Mucosa of descending colon (tissue), 3 donors: ENCODE results near the gene ANKMY1. TPM values are rescaled to one million over a fixed set of nuclear protein-coding genes. Genes with fewer than 3 reads are reported as not detected.

ENCODE experiments used
- ATAC-seq: fragments of 200-7000 bp; cut with Tn5 transposase; one replicate; pipeline ENCODE4 v1.9.1; 2020; ENCODE audit warnings: mild to moderate bottlenecking, moderate library complexity
- DNase-seq, 3 donors: peaks; one replicate each; pipeline ENCODE4 v3.0.0-alpha.2; 2020
- H3K36me3 ChIP-seq: fragments of 200-600 bp; one replicate; pipeline ENCODE4 v1.8.0; 2021; ENCODE audit warnings: low read depth, mild to moderate bottlenecking
- H3K4me1 ChIP-seq: fragments of 200-600 bp; one replicate; pipeline ENCODE4 v1.8.0; 2021; ENCODE audit warnings: low read depth, mild to moderate bottlenecking
- H3K4me3 ChIP-seq: fragments of 200-600 bp; one replicate; pipeline ENCODE4 v1.8.0; 2021; ENCODE audit warnings: mild to moderate bottlenecking
- H3K9me3 ChIP-seq: fragments of 200-600 bp; one replicate; pipeline ENCODE4 v1.8.0; 2021; ENCODE audit warnings: mild to moderate bottlenecking
- intact Hi-C, 2 donors: fragments of 100-400 bp; cut with DNase I in 1 of 2; cut with micrococcal nuclease in 1 of 2; formaldehyde crosslinking; loops; one replicate each; pipeline versions ENCODE4 v1.11.0 to v1.11.1; 2022; cut with DNase I, micrococcal nuclease
- total RNA-seq, 3 donors: library from RNA; stranded (reverse); fragmentation: NEBNext Ultra II Directional in 2 of 3; extraction: Animal tissue kit (Norgen Biotek cat#: 25700) in 2 of 3; gene quantifications; one replicate each; pipeline versions ENCODE4 v1.2.1 to v1.2.4, GENCODE V29; 2021 to 2023
- TF ChIP-seq, protein P1 (sequence below): fragments of 200-600 bp; IDR thresholded peaks from one replicate; pipeline ENCODE4 v1.8.0; 2022; ENCODE audit warnings: antibody characterized with exemption, mild to moderate bottlenecking
- donor health status: DM: no; HTN: no; CAD: no; lungs with moderate emphysema.
- donor health status: DM: no; HTN: no; CAD: no.
- donor health status: DM: no; HTN: yes; CAD: no.

Gene ANKMY1
- total RNA-seq, 3 donors from 2014 or later = 23.0 to 32.7 (median 23.5) TPM

DNA sequence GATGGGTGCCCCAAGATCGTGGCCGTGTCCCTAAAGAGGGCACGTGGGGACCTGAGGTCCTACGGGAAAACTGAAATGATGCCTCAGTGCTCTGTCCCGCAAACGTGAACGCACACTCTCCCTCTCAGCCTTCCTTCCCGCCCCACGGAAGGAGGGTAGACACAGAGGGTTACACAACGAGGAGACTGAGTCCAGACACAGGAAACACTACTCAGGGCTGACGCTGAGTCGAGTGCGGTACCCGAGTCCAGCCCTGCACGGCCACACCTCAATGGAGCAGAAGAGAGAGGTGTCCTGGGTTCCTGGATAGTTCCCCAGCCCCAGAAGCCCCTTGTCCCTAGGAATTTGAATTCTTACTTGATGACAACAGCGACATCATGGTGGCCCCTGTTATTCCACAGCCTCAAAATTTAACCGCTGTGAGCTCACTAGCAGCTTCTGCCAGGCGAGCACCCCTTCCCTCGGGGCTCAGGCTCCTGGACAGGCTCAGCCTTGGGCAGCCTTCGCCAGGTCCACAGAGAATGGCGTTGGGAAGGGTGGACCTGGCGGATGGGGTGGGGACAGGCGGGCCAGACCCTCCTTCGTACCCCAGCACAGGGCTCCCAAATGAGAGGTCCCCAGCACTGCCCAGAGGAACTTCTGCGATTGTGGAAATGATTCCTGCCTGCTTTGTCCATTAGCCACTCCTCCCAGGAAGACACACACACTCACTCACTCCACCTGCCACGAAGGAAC, 9.5 kb upstream of the ANKMY1 start:
- TF ChIP-seq, protein P1, sequence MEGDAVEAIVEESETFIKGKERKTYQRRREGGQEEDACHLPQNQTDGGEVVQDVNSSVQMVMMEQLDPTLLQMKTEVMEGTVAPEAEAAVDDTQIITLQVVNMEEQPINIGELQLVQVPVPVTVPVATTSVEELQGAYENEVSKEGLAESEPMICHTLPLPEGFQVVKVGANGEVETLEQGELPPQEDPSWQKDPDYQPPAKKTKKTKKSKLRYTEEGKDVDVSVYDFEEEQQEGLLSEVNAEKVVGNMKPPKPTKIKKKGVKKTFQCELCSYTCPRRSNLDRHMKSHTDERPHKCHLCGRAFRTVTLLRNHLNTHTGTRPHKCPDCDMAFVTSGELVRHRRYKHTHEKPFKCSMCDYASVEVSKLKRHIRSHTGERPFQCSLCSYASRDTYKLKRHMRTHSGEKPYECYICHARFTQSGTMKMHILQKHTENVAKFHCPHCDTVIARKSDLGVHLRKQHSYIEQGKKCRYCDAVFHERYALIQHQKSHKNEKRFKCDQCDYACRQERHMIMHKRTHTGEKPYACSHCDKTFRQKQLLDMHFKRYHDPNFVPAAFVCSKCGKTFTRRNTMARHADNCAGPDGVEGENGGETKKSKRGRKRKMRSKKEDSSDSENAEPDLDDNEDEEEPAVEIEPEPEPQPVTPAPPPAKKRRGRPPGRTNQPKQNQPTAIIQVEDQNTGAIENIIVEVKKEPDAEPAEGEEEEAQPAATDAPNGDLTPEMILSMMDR = no peak
- intact Hi-C loops = no loop called here
- no peak overlapping the region for H3K4me3 ChIP-seq
- H3K4me1 ChIP-seq = peaks cover 66% of the 10 kb centered on the region
- peaks cover under 1% of the 10 kb centered on the region for H3K36me3 ChIP-seq
- DNase-seq = peak; percentile 48 to 73 (median 62)
- H3K9me3 ChIP-seq = no peaks in the 10 kb centered on the region
- ATAC-seq = peak; percentile 22

GRCh38 chr2:240566203-240567136, 8.7 kb upstream of the ANKMY1 start:
- H3K4me1 ChIP-seq = peaks cover 71% of the 10 kb centered on the region
- peak; percentile 96 to 98 (median 97) for DNase-seq
- no peaks in the 10 kb centered on the region for H3K9me3 ChIP-seq
- H3K36me3 ChIP-seq = no peaks in the 10 kb centered on the region
- no peak overlapping the region for H3K4me3 ChIP-seq
- TF ChIP-seq, protein P1 = peak; percentile 96
- ATAC-seq = peak; percentile 76
- intact Hi-C loops = no loop called here

- no peak overlapping the region for H3K4me3 ChIP-seq
- no peaks in the 10 kb centered on the region for H3K36me3 ChIP-seq
- peak; percentile 54 for ATAC-seq
- H3K9me3 ChIP-seq = no peaks in the 10 kb centered on the region
- DNase-seq = peak; percentile 87 to 97 (median 89)
- peaks cover 72% of the 10 kb centered on the region for H3K4me1 ChIP-seq
- TF ChIP-seq, protein P1 = no peak
- intact Hi-C loops = no loop called here
Measured at GRCh38 chr2:240565333-240566202, 7.8 kb upstream of the ANKMY1 start.

DNA sequence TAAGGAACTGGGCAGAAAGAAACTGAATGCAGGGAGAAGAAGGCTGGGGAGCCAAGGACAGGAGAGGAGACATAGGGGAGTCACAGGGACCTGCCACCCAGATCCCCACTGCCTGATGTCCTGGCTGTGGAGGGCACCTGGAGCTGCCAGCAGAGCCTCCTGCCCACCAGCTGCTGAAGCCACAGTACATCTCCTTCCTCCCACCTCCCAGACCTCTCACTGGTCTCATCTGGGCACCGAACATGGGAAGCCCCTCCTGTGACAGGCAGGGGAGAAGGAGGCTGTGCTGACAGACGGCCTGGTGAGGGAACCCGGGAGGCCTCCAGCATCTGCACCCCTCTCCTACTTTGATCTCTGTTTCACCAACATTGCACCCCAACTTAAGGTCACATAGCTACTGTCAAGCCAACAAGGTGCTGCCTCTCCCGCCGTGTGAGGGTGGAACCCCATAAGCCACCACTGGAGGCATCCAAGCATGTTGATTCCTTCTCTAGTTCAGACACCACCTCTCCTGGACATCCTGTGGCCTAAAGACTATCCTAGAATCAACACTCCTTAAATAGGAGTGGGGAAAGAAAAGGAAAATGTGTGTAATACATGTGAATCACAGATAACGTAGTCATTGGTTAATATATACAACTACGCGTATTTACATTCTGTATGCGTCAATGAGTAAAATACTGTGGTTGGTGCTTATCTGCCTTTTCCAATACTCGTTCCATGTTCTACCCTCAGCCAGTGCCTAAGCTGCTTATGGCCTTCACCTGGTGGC, 7.0 kb upstream of the ANKMY1 start:
- no peak overlapping the region for H3K4me3 ChIP-seq
- no peaks in the 10 kb centered on the region for H3K36me3 ChIP-seq
- no peaks in the 10 kb centered on the region for H3K9me3 ChIP-seq
- intact Hi-C loops = no loop called here
- DNase-seq = peak in 2 of 3 donors; percentile 17 to 52
- TF ChIP-seq, protein P1 = no peak
- ATAC-seq = no peak
- H3K4me1 ChIP-seq = peaks cover 67% of the 10 kb centered on the region
